Keratinocyte (primary cell): ENCODE measurements around the gene OFD1. TPM values are rescaled to one million over a fixed set of nuclear protein-coding genes. Genes with fewer than 3 reads are reported as not detected.

Experiments
- DNase-seq: peaks from one replicate; pipeline ENCODE4 v3.0.0-alpha.2; 2011; ENCODE audit warnings: low read depth, missing footprints, low spot score
- FAIRE-seq: peaks from 2 replicates; lab custom pipeline; 2011; peaks lifted over from hg19 to GRCh38; lab: Jason Lieb, UNC
- H2AFZ ChIP-seq: 2 replicates; pipeline ENCODE4 v1.6.0; 2012; ENCODE audit warnings: low read length, control low read depth, inconsistent platforms; ENCODE audit not compliant: control insufficient read depth
- H3K27ac ChIP-seq: 2 replicates; pipeline ENCODE4 v1.5.1; 2011; ENCODE audit warnings: low read length; ENCODE audit not compliant: control insufficient read depth, insufficient read depth
- H3K27me3 ChIP-seq: 3 replicates; pipeline ENCODE4 v1.6.0; 2011; ENCODE audit warnings: low read length; ENCODE audit not compliant: control insufficient read depth, insufficient read depth; ENCODE audit errors: extremely low read depth
- H3K36me3 ChIP-seq, 2 experiments: 2 replicates in 1 of 2; 3 replicates in 1 of 2; pipeline ENCODE4 v1.5.1; 2011; ENCODE audit warnings: low read length in 2 of 2, mild to moderate bottlenecking in 1 of 2; ENCODE audit not compliant: control insufficient read depth in 2 of 2, insufficient read depth in 2 of 2; ENCODE audit errors: extremely low read depth in 1 of 2
- H3K4me1 ChIP-seq: 3 replicates; pipeline ENCODE4 v1.5.1; 2011; ENCODE audit warnings: low read length; ENCODE audit not compliant: control insufficient read depth, insufficient read depth; ENCODE audit errors: extremely low read depth
- H3K4me2 ChIP-seq: 3 replicates; pipeline ENCODE4 v1.6.0; 2011; ENCODE audit warnings: low read depth, low read length; ENCODE audit not compliant: control insufficient read depth, insufficient read depth; ENCODE audit errors: extremely low read depth
- H3K4me3 ChIP-seq, 3 experiments: fragments of 200-600 bp in 1 of 3; sonication (generic) in 1 of 3; 2 replicates in 2 of 3; 3 replicates in 1 of 3; pipeline ENCODE4 v1.5.1; 2011 to 2016; ENCODE audit warnings: low read length in 3 of 3, mild to moderate bottlenecking in 3 of 3, control low read depth in 2 of 3, inconsistent platforms in 1 of 3, low read depth in 1 of 3, mixed read lengths in 1 of 3, mixed run types in 1 of 3, moderate library complexity in 1 of 3; ENCODE audit not compliant: control insufficient read depth in 2 of 3, insufficient read depth in 2 of 3; ENCODE audit errors: extremely low read depth in 1 of 3
- H3K79me2 ChIP-seq: 2 replicates; pipeline ENCODE4 v1.6.0; 2012; ENCODE audit warnings: low read length; ENCODE audit not compliant: control insufficient read depth, insufficient read depth
- H3K9ac ChIP-seq: 3 replicates; pipeline ENCODE4 v1.6.0; 2011; ENCODE audit warnings: low read length; ENCODE audit not compliant: control insufficient read depth, insufficient read depth; ENCODE audit errors: extremely low read depth
- H3K9me1 ChIP-seq: 3 replicates; pipeline ENCODE4 v1.6.0; 2011; ENCODE audit warnings: low read length; ENCODE audit not compliant: control insufficient read depth, insufficient read depth; ENCODE audit errors: extremely low read depth
- H3K9me3 ChIP-seq: 2 replicates; pipeline ENCODE4 v1.5.1; 2012; ENCODE audit warnings: low read depth, low read length; ENCODE audit not compliant: control insufficient read depth
- H4K20me1 ChIP-seq: 3 replicates; pipeline ENCODE4 v1.6.0; 2011; ENCODE audit warnings: low read length; ENCODE audit not compliant: control insufficient read depth, insufficient read depth; ENCODE audit errors: extremely low read depth
- EZH2 ChIP-seq: IDR thresholded peaks from one replicate; pipeline ENCODE4 v1.6.1; 2012; ENCODE audit warnings: inconsistent platforms, mild to moderate bottlenecking, low read length, moderate library complexity
- dilution Hi-C: fragments of 300-500 bp; cut with MboI; formaldehyde crosslinking; loops from one replicate; pipeline ENCODE4 v1.7.0; 2020; ENCODE audit warnings: low sequenced_read_pairs; ENCODE audit not compliant: extremely low pct_ligation_motif_present
- polyA plus RNA-seq, 5 experiments: library from polyadenylated mRNA; depleted of rRNA in 3 of 5; stranded (reverse) in 3 of 5; stranded (forward) in 1 of 5; unstranded in 1 of 5; fragments of >200 nt; gene quantifications; 1 replicate in 1 of 5; 2 replicates in 3 of 5; 3 replicates in 1 of 5; pipeline versions ENCODE4 v1.2.1 to v1.2.3, GENCODE V29; 2011 to 2012; ENCODE audit warnings: missing spikeins in 2 of 5, low read depth in 1 of 5, low replicate concordance in 1 of 5
- TF ChIP-seq, protein P1 (sequence below), 3 experiments: IDR thresholded peaks in 1 of 3; conservative IDR thresholded peaks in 1 of 3; optimal IDR thresholded peaks in 1 of 3; 2 replicates in 2 of 3; 3 replicates in 1 of 3; pipeline versions ENCODE3 to v1.5.1; 2011; ENCODE audit warnings: low read length in 3 of 3, mild to moderate bottlenecking in 3 of 3, moderate library complexity in 2 of 3, control low read depth in 1 of 3, inconsistent platforms in 1 of 3; ENCODE audit not compliant: insufficient read depth in 2 of 3; ENCODE audit errors: extremely low read depth in 1 of 3

Gene OFD1
- polyA plus RNA-seq, 1 donor (not counting 4 experiments of a cell fraction or from before 2014, with no cell fraction given), result 18.3 TPM

- H4K20me1 ChIP-seq, result no peaks in the 10 kb centered on the region
- no peaks in the 10 kb centered on the region for H3K9me3 ChIP-seq
- H3K36me3 ChIP-seq, result peaks cover 6 to 25% of the 10 kb centered on the region in 2 experiments
- no peak for TF ChIP-seq EZH2
- TF ChIP-seq, protein P1, sequence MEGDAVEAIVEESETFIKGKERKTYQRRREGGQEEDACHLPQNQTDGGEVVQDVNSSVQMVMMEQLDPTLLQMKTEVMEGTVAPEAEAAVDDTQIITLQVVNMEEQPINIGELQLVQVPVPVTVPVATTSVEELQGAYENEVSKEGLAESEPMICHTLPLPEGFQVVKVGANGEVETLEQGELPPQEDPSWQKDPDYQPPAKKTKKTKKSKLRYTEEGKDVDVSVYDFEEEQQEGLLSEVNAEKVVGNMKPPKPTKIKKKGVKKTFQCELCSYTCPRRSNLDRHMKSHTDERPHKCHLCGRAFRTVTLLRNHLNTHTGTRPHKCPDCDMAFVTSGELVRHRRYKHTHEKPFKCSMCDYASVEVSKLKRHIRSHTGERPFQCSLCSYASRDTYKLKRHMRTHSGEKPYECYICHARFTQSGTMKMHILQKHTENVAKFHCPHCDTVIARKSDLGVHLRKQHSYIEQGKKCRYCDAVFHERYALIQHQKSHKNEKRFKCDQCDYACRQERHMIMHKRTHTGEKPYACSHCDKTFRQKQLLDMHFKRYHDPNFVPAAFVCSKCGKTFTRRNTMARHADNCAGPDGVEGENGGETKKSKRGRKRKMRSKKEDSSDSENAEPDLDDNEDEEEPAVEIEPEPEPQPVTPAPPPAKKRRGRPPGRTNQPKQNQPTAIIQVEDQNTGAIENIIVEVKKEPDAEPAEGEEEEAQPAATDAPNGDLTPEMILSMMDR (optimal IDR thresholded peaks at IDR 0.05 in 1 of 3, IDR thresholded peaks at IDR 0.05 in 1 of 3, conservative IDR thresholded peaks at IDR 0.05 in 1 of 3; ENCODE audit: extremely low read depth in 1 of 3, insufficient read depth in 2 of 3, low read length in 3 of 3), result no peak
- no peaks in the 10 kb centered on the region for H3K4me1 ChIP-seq
- dilution Hi-C loops, result no loop called here
- DNase-seq (no peak), FAIRE-seq (no peak)
- no peak overlapping the region for H3K9ac ChIP-seq
- no peaks in the 10 kb centered on the region for H3K27me3 ChIP-seq
- no peak overlapping the region for H3K4me2 ChIP-seq
- H2AFZ ChIP-seq, result no peak overlapping the region
- no peak overlapping the region for H3K4me3 ChIP-seq
- H3K79me2 ChIP-seq, result no peaks in the 10 kb centered on the region
- H3K27ac ChIP-seq, result no peak overlapping the region
- no peaks in the 10 kb centered on the region for H3K9me1 ChIP-seq
Observed at GRCh38 chrX:13768939-13769338, 34.4 kb downstream of the OFD1 start.

DNA sequence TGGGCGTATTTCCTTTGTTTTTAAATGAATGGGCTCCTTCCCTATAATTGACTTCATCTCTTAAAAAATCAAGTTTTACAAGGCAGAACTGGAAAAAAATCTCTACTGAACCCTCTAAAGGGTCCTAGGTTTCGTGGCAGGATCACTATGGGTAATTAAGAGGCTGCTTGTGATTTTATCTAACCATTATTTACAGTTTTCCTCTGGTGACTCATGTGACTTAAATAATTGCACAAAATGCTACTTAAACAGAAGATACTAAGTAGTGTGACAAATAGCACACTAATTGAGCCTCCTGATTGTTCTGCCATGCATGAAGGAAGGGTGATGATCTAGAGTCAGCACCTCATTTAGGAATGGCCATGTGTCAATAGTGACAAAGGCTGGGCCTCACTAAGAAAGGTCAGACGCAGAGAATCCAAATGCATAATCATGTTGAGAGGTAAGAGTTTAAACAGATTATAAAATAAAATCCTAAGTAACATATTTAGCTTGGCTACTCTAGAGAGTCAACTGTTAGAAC is 35.5 kb downstream of the OFD1 start:
- Histone ChIP-seq H3K4me1 (no peaks in the 10 kb centered on the region), H3K9me3 (no peaks in the 10 kb centered on the region), H3K36me3 (peaks cover 4 to 25% of the 10 kb centered on the region in 2 experiments), H3K9ac (no peak overlapping the region), H4K20me1 (no peaks in the 10 kb centered on the region), H3K79me2 (no peaks in the 10 kb centered on the region), H3K27me3 (no peaks in the 10 kb centered on the region), H2AFZ (no peak overlapping the region), H3K4me2 (no peak overlapping the region), H3K9me1 (no peaks in the 10 kb centered on the region), H3K27ac (no peak overlapping the region), H3K4me3 (no peak overlapping the region)
- DNase-seq (no peak), FAIRE-seq (no peak)
- TF ChIP-seq, protein P1 (optimal IDR thresholded peaks at IDR 0.05 in 1 of 3, IDR thresholded peaks at IDR 0.05 in 1 of 3, conservative IDR thresholded peaks at IDR 0.05 in 1 of 3; ENCODE audit: extremely low read depth in 1 of 3, insufficient read depth in 2 of 3, low read length in 3 of 3), result no peak
- no peak for TF ChIP-seq EZH2
- dilution Hi-C loops, result no loop called here
